ENCODE data around the gene ANXA9. TPM values are rescaled to one million over a fixed set of nuclear protein-coding genes. Genes with fewer than 3 reads are reported as not detected.

The ANXA9 gene
- total RNA-seq, 4 donors from 2014 or later, result 17.6 to 67.5 (median 45.8) TPM

DNA sequence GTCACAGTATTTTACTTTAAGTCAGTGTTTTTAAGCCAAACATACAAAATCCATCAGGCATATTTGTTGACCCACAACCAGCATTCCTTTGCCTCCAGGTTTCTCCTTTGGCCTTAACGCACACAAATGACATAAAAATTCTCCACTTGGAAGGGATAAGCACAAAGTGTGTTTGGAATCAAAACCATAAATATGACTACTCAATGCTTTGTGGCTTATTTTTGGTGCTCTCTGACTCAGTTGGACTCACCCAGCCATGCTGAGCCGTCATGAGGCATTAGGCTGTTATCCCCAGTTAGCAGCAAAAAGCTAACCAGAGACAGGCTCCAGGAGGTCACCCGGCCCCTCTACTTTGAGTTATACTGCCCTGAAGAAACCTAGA, 27.1 kb downstream of the ANXA9 start:
- no peak for DNase-seq (ENCODE audit: low spot score in 2 of 2)
- no peaks in the 10 kb centered on the region for H3K36me3 ChIP-seq
- WGBS, result 44% methylated on average over 3 of the region's 3 CpGs
- H3K4me3 ChIP-seq, result peak overlapping the region; percentile 56
- no peaks in the 10 kb centered on the region for H3K9me3 ChIP-seq
- peaks cover 47% of the 10 kb centered on the region for H3K4me1 ChIP-seq
- TF ChIP-seq POLR2AphosphoS5 (IDR thresholded peaks at IDR 0.05), result no peak
- no peak for TF ChIP-seq CTCF (IDR thresholded peaks at IDR 0.05)
- no peak for TF ChIP-seq EP300 (IDR thresholded peaks at IDR 0.05)
- no peak for TF ChIP-seq POLR2A (IDR thresholded peaks at IDR 0.05)
- H3K27ac ChIP-seq, result peak overlapping the region; percentile 91
- no peaks in the 10 kb centered on the region for H3K27me3 ChIP-seq

DNA sequence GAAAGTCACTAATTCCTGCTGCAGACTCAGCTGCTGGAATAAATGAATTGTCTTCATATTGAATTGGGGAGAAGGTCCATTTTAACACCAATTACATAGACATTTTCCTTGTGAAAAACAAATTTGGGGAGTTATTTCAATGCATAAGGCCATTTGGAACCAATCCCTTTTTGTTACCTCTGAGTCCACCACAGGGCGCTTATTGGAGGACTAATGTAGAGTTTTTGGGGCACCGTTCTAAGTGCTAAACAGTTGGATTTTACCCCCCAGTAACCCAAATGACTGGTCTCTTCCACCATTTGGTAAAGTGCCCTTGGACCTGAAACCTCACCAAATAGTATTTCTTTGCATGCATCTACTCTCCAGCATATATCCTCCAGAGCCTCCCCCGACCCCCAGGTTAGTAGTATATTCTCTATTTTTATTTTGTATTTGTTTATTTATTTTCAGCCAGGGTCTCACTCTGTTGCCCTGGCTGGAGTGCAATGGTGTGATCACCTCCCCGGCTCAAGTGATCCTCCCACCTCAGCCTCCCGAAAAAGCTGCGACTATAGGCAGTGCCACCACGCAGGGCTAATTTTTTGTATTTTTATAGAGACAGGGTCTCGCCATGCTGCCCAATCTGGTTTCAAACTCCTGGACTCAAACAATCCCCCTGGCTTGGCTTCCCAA, 27.7 kb downstream of the ANXA9 start:
- Histone ChIP-seq H3K27me3 (no peaks in the 10 kb centered on the region), H3K36me3 (no peaks in the 10 kb centered on the region), H3K4me3 (no peak overlapping the region), H3K9me3 (no peaks in the 10 kb centered on the region), H3K27ac (no peak overlapping the region), H3K4me1 (peaks cover 41% of the 10 kb centered on the region)
- DNase-seq (ENCODE audit: low spot score in 2 of 2), result no peak
- TF ChIP-seq EP300 (IDR thresholded peaks at IDR 0.05) (no peak), POLR2A (IDR thresholded peaks at IDR 0.05) (no peak), POLR2AphosphoS5 (IDR thresholded peaks at IDR 0.05) (no peak), CTCF (IDR thresholded peaks at IDR 0.05) (no peak)
- 95% methylated on average over 8 of the region's 8 CpGs for WGBS

DNA sequence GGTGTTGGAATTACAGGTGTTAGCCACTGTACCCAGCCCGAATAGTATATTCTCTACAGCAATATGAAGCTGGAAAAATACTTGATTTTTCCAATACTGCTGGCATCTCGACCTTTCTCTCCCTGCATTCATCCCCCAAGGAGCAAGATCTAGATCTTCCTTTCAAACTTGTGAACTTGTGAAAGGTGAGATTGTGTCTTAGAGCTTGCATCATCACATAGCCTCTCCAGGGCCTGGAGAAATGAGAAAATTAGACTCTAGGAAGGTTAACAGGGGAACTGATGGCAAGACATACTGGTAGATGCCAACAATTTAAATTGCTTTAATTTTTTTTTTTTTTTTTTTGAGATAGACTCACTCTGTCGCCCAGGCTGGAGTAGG, 28.2 kb downstream of the ANXA9 start:
- no peak for DNase-seq (ENCODE audit: low spot score in 2 of 2)
- Histone ChIP-seq H3K4me1 (peaks cover 36% of the 10 kb centered on the region), H3K36me3 (no peaks in the 10 kb centered on the region), H3K27me3 (no peaks in the 10 kb centered on the region), H3K9me3 (no peaks in the 10 kb centered on the region), H3K27ac (no peak overlapping the region), H3K4me3 (no peak overlapping the region)
- TF ChIP-seq CTCF (IDR thresholded peaks at IDR 0.05), result no peak
- TF ChIP-seq POLR2A (IDR thresholded peaks at IDR 0.05), result no peak
- no peak for TF ChIP-seq EP300 (IDR thresholded peaks at IDR 0.05)
- TF ChIP-seq POLR2AphosphoS5 (IDR thresholded peaks at IDR 0.05), result no peak
- WGBS, result 84% methylated on average over 3 of the region's 3 CpGs

- DNase-seq (ENCODE audit: low spot score in 2 of 2), result no peak
- Histone ChIP-seq H3K4me1 (peaks cover 27% of the 10 kb centered on the region), H3K9me3 (no peaks in the 10 kb centered on the region), H3K4me3 (no peak overlapping the region), H3K36me3 (no peaks in the 10 kb centered on the region), H3K27me3 (no peaks in the 10 kb centered on the region), H3K27ac (no peak overlapping the region)
- 56% methylated on average over 4 of the region's 4 CpGs for WGBS
- TF ChIP-seq CTCF (IDR thresholded peaks at IDR 0.05), result no peak
Measured at GRCh38 chr1:151011154-151011850, 29.2 kb downstream of the ANXA9 start.

DNA sequence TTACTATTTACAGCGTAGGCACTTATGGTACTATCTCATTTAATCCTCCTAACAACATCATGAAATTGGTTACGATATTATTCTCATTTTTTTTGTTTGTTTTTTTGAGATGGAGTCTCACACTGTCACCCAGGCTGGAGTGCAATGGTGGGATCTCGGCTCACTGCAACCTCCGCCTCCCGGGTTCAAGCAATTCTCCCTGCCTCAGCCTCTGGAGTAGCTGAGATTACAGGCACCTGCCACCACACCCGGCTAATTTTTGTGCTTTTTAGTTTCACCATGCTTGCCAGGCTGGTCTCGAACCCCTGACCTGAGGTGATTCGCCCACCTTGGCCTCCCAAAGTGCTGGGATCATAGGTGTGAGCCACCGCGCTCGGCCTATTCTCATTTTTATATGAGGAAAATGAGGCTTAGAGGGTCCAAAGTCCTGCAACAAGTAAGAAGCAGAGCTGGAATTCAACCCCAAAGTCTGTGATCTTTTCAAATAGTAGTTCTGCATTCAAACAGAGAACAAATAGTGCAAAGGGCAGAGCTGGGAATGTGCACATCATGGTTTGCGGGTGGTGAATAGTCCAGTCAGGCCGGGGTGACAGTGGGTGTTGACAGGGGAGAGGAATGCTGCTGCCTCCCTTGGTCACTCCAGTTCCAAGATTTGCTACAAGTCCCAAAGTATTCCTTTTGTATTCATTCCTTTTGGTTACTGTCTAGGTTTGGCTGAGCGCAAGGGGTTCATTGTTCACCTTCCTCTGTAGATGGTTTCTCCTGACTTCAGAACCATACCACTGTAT, 30.8 kb downstream of the ANXA9 start:
- Histone ChIP-seq H3K9me3 (no peaks in the 10 kb centered on the region), H3K27me3 (no peaks in the 10 kb centered on the region), H3K4me3 (no peak overlapping the region), H3K27ac (no peak overlapping the region), H3K4me1 (peaks cover 15% of the 10 kb centered on the region), H3K36me3 (peaks cover 3% of the 10 kb centered on the region)
- WGBS, result 89% methylated on average over 14 of the region's 14 CpGs
- no peak for DNase-seq (ENCODE audit: low spot score in 2 of 2)
- TF ChIP-seq EP300 (IDR thresholded peaks at IDR 0.05), result no peak
- TF ChIP-seq POLR2AphosphoS5 (IDR thresholded peaks at IDR 0.05), result no peak
- no peak for TF ChIP-seq POLR2A (IDR thresholded peaks at IDR 0.05)
- no peak for TF ChIP-seq CTCF (IDR thresholded peaks at IDR 0.05)

Data from suprapubic skin (tissue), 4 donors.